Psoas muscle (tissue), 8 donors: ENCODE data around the gene MAPK7. TPM values are rescaled to one million over a fixed set of nuclear protein-coding genes. Genes with fewer than 3 reads are reported as not detected.
A peak's percentile ranks its signal among the peaks of the same experiment; 100 is the strongest.

Experiments used
- ATAC-seq, 4 donors: fragments of 200-7000 bp; cut with Tn5 transposase; one replicate each; pipeline ENCODE4 v1.9.1; 2020; ENCODE audit warnings: moderate library complexity in 3 of 4, mild to moderate bottlenecking in 2 of 4
- DNase-seq, 2 donors: peaks; one replicate each; pipeline ENCODE4 v3.0.0-alpha.2; 2020
- H3K27ac ChIP-seq: fragments of 200-600 bp; one replicate; pipeline ENCODE4 v1.8.0; 2022
- H3K27me3 ChIP-seq, 3 donors: fragments of 200-600 bp in 1 of 3; one replicate each; pipeline versions ENCODE4 v1.6.1 to v1.8.0; 2013 to 2022; ENCODE audit warnings: low read length in 2 of 3, mild to moderate bottlenecking in 2 of 3, moderate library complexity in 1 of 3; ENCODE audit not compliant: insufficient read depth in 3 of 3
- H3K36me3 ChIP-seq, 2 donors: fragments of 200-600 bp in 1 of 2; one replicate each; pipeline versions ENCODE4 v1.6.1 to v1.8.0; 2013 to 2022; ENCODE audit warnings: low read depth in 1 of 2, mild to moderate bottlenecking in 1 of 2, moderate library complexity in 1 of 2; ENCODE audit not compliant: insufficient read depth in 1 of 2
- H3K4me1 ChIP-seq: fragments of 200-600 bp; one replicate; pipeline ENCODE4 v1.8.0; 2022
- H3K4me3 ChIP-seq: fragments of 200-600 bp; one replicate; pipeline ENCODE4 v1.8.0; 2022; ENCODE audit warnings: mild to moderate bottlenecking
- H3K9me3 ChIP-seq: fragments of 200-600 bp; one replicate; pipeline ENCODE4 v1.8.0; 2022
- CTCF ChIP-seq: fragments of 200-600 bp; IDR thresholded peaks from one replicate; pipeline ENCODE4 v1.8.0; 2022; ENCODE audit warnings: antibody characterized with exemption
- WGBS, 3 donors: extraction: QIAGEN DNeasy Blood & Tissue Kit; methylation state at CpG; one replicate each; pipeline versions ENCODE4 v1.1.6 to v1.1.7; 2013; 5-methylcytosine and 5-hydroxymethylcytosine counted together
- intact Hi-C, 2 donors: fragments of 100-400 bp; cut with DNase I; formaldehyde crosslinking; loops; one replicate each; pipeline versions ENCODE4 v1.11.0 to v1.14.2; 2022
- polyA plus RNA-seq, 3 donors: library from polyadenylated mRNA; stranded (reverse); fragments of 200-250 nt; gene quantifications; one replicate each; pipeline ENCODE4 v1.2.3, GENCODE V29; 2013
- total RNA-seq, 4 donors: library from RNA; stranded (reverse); fragmentation: NEBNext Ultra II Directional in 2 of 4; extraction: Animal tissue kit (Norgen Biotek cat#: 25700) in 2 of 4; gene quantifications; one replicate each; pipeline versions ENCODE4 v1.2.1 to v1.2.4, GENCODE V29; 2021 to 2023
- donor health status: healthy with polysubstance abuse.
- donor health status: DM: no; HTN: no; CAD: no; lungs with moderate emphysema.
- donor health status: Bipolar disorder and iron deficiency.
- donor health status: healthy.
- donor health status: DM: yes; HTN: yes; CAD: no.
- donor health status: DM: no; HTN: no; CAD: no.
- donor health status: DM: no; HTN: no; CAD: no.
- donor health status: DM: yes; HTN: yes; CAD: no.

Gene MAPK7
- total and polyA plus RNA-seq, 7 donors, result 6.1 to 12.6 (median 7.5) TPM

- TF ChIP-seq CTCF, result no peak
- peak overlapping the region; percentile 35 for H3K4me3 ChIP-seq
- H3K9me3 ChIP-seq, result no peaks in the 10 kb centered on the region
- WGBS, 3 donors, result 42 to 51% (median 46%) methylated on average over 9 of the region's 9 CpGs
- no peaks in the 10 kb centered on the region for H3K36me3 ChIP-seq
- ATAC-seq (peak in 1 of 4 donors; percentile 29), DNase-seq (no peak)
- H3K27ac ChIP-seq, result no peak overlapping the region
- no peaks in the 10 kb centered on the region for H3K4me1 ChIP-seq
- no peaks in the 10 kb centered on the region for H3K27me3 ChIP-seq
- intact Hi-C loops, result no loop called here
These were observed 33.3 kb downstream of the MAPK7 start for GRCh38 chr17:19411631-19412030.

- no peak overlapping the region for H3K4me3 ChIP-seq
- H3K27me3 ChIP-seq, result no peaks in the 10 kb centered on the region
- ATAC-seq (no peak), DNase-seq (no peak)
- H3K4me1 ChIP-seq, result no peaks in the 10 kb centered on the region
- WGBS, 3 donors, result 96 to 97% (median 97%) methylated on average over 16 of the region's 16 CpGs
- H3K27ac ChIP-seq, result no peak overlapping the region
- no peaks in the 10 kb centered on the region for H3K36me3 ChIP-seq
- intact Hi-C loops, result no loop called here
- no peak for TF ChIP-seq CTCF
- H3K9me3 ChIP-seq, result no peaks in the 10 kb centered on the region
These were observed 34.2 kb downstream of the MAPK7 start for GRCh38 chr17:19412510-19412909.

- DNase-seq (no peak), ATAC-seq (no peak)
- Histone ChIP-seq H3K9me3 (no peaks in the 10 kb centered on the region), H3K27me3 (no peaks in the 10 kb centered on the region), H3K36me3 (no peaks in the 10 kb centered on the region), H3K4me3 (no peak overlapping the region), H3K4me1 (no peaks in the 10 kb centered on the region), H3K27ac (no peak overlapping the region)
- no peak for TF ChIP-seq CTCF
- WGBS, 3 donors, result 81 to 90% (median 89%) methylated on average over 10 to 12 of the region's 12 CpGs
- intact Hi-C loops, result no loop called here
These were observed 34.7 kb downstream of the MAPK7 start for GRCh38 chr17:19412984-19413383.

- Histone ChIP-seq H3K27me3 (no peaks in the 10 kb centered on the region), H3K4me3 (no peak overlapping the region), H3K36me3 (no peaks in the 10 kb centered on the region), H3K27ac (no peak overlapping the region), H3K4me1 (no peaks in the 10 kb centered on the region), H3K9me3 (no peaks in the 10 kb centered on the region)
- TF ChIP-seq CTCF, result no peak
- DNase-seq, result no peak
- WGBS, 3 donors, result 90 to 93% (median 90%) methylated on average over 5 of the region's 5 CpGs
- intact Hi-C loops, result no loop called here
- ATAC-seq, result no peak
These were observed 35.5 kb downstream of the MAPK7 start for GRCh38 chr17:19413761-19414160.
